ENCODE results near the gene MACROD1. TPM values are rescaled to one million over a fixed set of nuclear protein-coding genes. Genes with fewer than 3 reads are reported as not detected.

Gene MACROD1
- polyA plus RNA-seq, 1 experiment, result 8.1 TPM

- TF ChIP-seq CTCF (IDR thresholded peaks at IDR 0.05; ENCODE audit: low read depth, low read length), result no peak
- Histone ChIP-seq H3K27ac (ENCODE audit: low read depth, low read length) (no peak overlapping the region), H3K9me3 (ENCODE audit: control insufficient read depth, insufficient read depth, low read length) (peaks cover 22% of the 10 kb centered on the region), H3K4me3 (ENCODE audit: low read depth, low read length) (no peak overlapping the region), H3K27me3 (ENCODE audit: control insufficient read depth, insufficient read depth, low read length) (no peaks in the 10 kb centered on the region)
- ChIA-PET POLR2A (no interaction called here), CTCF (interaction anchor here (0.5 to 1.8 kb wide), 5 partner anchors 140 to 1969 kb away, joined by 3 to 7 read pairs (median 5); no protein-coding TSS in a partner anchor)
- DNase-seq (ENCODE audit: low read depth, low spot score), result no peak
Observed at GRCh38 chr11:64008283-64008913, 157.5 kb downstream of the MACROD1 start.

- ChIA-PET POLR2A (no interaction called here), CTCF (interaction anchor here (0.5 to 1.8 kb wide), 4 partner anchors 140 to 1968 kb away, joined by 5 to 7 read pairs (median 6); no protein-coding TSS in a partner anchor)
- TF ChIP-seq CTCF (IDR thresholded peaks at IDR 0.05; ENCODE audit: low read depth, low read length), result no peak
- DNase-seq (ENCODE audit: low read depth, low spot score), result no peak
- Histone ChIP-seq H3K9me3 (ENCODE audit: control insufficient read depth, insufficient read depth, low read length) (peaks cover 22% of the 10 kb centered on the region), H3K4me3 (ENCODE audit: low read depth, low read length) (peak overlapping the region; percentile 39), H3K27me3 (ENCODE audit: control insufficient read depth, insufficient read depth, low read length) (no peaks in the 10 kb centered on the region), H3K27ac (ENCODE audit: low read depth, low read length) (no peak overlapping the region)
Observed at GRCh38 chr11:64007629-64008282, 158.2 kb downstream of the MACROD1 start.

- no peak overlapping the region for H3K27ac ChIP-seq (ENCODE audit: low read depth, low read length)
- no peak for TF ChIP-seq CTCF (IDR thresholded peaks at IDR 0.05; ENCODE audit: low read depth, low read length)
- H3K27me3 ChIP-seq (ENCODE audit: control insufficient read depth, insufficient read depth, low read length), result no peaks in the 10 kb centered on the region
- POLR2A ChIA-PET, result no interaction called here
- H3K9me3 ChIP-seq (ENCODE audit: control insufficient read depth, insufficient read depth, low read length), result peaks cover 22% of the 10 kb centered on the region
- CTCF ChIA-PET, result interaction anchor here (0.7 to 1.8 kb wide), 5 partner anchors 141 to 178 kb away, joined by 5 to 7 read pairs (median 6); no protein-coding TSS in a partner anchor
- peak overlapping the region; percentile 39 for H3K4me3 ChIP-seq (ENCODE audit: low read depth, low read length)
- no peak for DNase-seq (ENCODE audit: low read depth, low spot score)
Observed at GRCh38 chr11:64007160-64007628, 158.7 kb downstream of the MACROD1 start.

DNA sequence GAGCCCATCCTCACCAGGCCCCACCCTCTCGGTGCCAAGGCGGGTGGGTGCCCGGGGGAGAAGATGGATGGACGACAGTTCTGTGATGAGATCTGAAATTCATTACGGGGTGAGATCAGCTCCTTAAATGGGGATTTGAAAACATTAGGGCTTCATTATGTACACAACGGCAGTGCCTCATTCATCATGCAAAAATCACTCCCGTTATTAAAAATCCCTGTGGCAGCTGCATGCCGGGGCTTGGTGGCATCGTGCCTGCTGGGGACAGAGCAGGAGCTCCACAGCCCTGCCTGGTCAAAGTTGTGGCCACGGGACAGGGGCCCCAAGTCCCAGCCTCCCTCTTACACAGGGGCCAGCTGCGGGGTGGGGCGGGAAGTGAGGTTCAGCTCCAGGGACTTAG, 159.5 kb downstream of the MACROD1 start:
- no peak for TF ChIP-seq CTCF (IDR thresholded peaks at IDR 0.05; ENCODE audit: low read depth, low read length)
- H3K27ac ChIP-seq (ENCODE audit: low read depth, low read length), result no peak overlapping the region
- H3K4me3 ChIP-seq (ENCODE audit: low read depth, low read length), result no peak overlapping the region
- POLR2A ChIA-PET, result no interaction called here
- H3K9me3 ChIP-seq (ENCODE audit: control insufficient read depth, insufficient read depth, low read length), result peaks cover 22% of the 10 kb centered on the region
- CTCF ChIA-PET, result interaction anchor here (1.1 to 1.8 kb wide), 3 partner anchors 146 to 179 kb away, joined by 4 to 7 read pairs (median 5); no protein-coding TSS in a partner anchor
- H3K27me3 ChIP-seq (ENCODE audit: control insufficient read depth, insufficient read depth, low read length), result no peaks in the 10 kb centered on the region
- no peak for DNase-seq (ENCODE audit: low read depth, low spot score)

DNA sequence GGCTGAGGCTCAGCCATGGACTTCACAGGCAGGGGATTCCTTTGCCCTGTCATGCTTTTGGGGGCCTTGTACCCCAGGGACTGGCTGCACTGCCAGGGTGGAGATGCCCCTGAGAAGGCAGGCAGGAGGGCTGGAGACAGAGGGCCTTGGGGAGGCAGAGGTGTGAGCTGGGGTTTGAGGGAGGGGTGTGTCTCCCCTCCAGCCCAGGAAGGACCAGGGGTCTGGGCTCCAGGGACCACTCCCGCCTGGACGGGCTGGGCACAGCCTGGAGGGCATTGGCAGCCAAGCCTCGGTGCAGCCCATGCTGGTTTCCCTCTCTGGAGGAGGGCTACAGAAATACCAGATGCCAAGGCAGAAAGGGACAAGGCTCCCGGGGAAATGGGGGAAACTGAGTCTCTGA, 160.2 kb downstream of the MACROD1 start:
- DNase-seq (ENCODE audit: low read depth, low spot score), result no peak
- H3K4me3 ChIP-seq (ENCODE audit: low read depth, low read length), result no peak overlapping the region
- ChIA-PET CTCF (interaction anchor here (1.1 to 1.8 kb wide), 4 partner anchors 144 to 179 kb away, joined by 4 to 7 read pairs (median 5); no protein-coding TSS in a partner anchor), POLR2A (no interaction called here)
- no peak overlapping the region for H3K27ac ChIP-seq (ENCODE audit: low read depth, low read length)
- peaks cover 16% of the 10 kb centered on the region for H3K9me3 ChIP-seq (ENCODE audit: control insufficient read depth, insufficient read depth, low read length)
- H3K27me3 ChIP-seq (ENCODE audit: control insufficient read depth, insufficient read depth, low read length), result no peaks in the 10 kb centered on the region
- TF ChIP-seq CTCF (IDR thresholded peaks at IDR 0.05; ENCODE audit: low read depth, low read length), result no peak

All from AG04450 (cell line).